Naive thymus-derived CD8-positive, alpha-beta T cell (primary cell): ENCODE results near the gene FAM217A. TPM values are rescaled to one million over a fixed set of nuclear protein-coding genes. Genes with fewer than 3 reads are reported as not detected.

ENCODE experiments used
- polyA plus RNA-seq, 3 donors: library from polyadenylated mRNA; unstranded; fragments of 300-500 nt; fragmentation: Illumina TruSeq; gene quantifications; one replicate each; pipeline ENCODE4 v1.2.3, GENCODE V29; 2021
- total RNA-seq, 8 experiments: library from RNA in 2 of 8; stranded (reverse) in 2 of 8; gene quantifications; one replicate each; pipeline ENCODE4 v1.2.3 and lab custom pipeline; 2021 to 2026

Gene FAM217A
- total and polyA plus RNA-seq, 5 experiments from 2014 or later: 0.08 to 0.23 TPM; not detected in 3

Other genes starting within 250 kb of the FAM217A start
- 10 to 100 TPM; 11.5 to 12.3 TPM for gene FAM50B, start 229.8 kb downstream of the FAM217A start, total RNA-seq
- 10 to 100 TPM in 1 of 3 donors, 1 to 10 TPM in 2; 2.7 to 12.7 (median 5.8) TPM for gene FAM50B, start 229.8 kb downstream of the FAM217A start, polyA plus RNA-seq
- gene ECI2, start 56.4 kb upstream of the FAM217A start, total RNA-seq: 10 to 100 TPM; 61.3 to 62.4 TPM
- gene ECI2, start 56.4 kb upstream of the FAM217A start, polyA plus RNA-seq: 10 to 100 TPM; 66.3 to 83.4 (median 78.5) TPM